CD14-positive monocyte (primary cell): ENCODE measurements around the gene NUP62. TPM values are rescaled to one million over a fixed set of nuclear protein-coding genes. Genes with fewer than 3 reads are reported as not detected.

Experiments
- DNase-seq, 3 donors: peaks; one replicate each; pipeline ENCODE4 v3.0.0-alpha.2; 2011 to 2022
- H2AFZ ChIP-seq: 2 replicates; pipeline ENCODE4 v1.6.0; 2012; ENCODE audit warnings: mild to moderate bottlenecking, low read depth, low read length, inconsistent platforms; ENCODE audit not compliant: insufficient read depth, poor library complexity, severe bottlenecking
- H3K27ac ChIP-seq, 2 donors: 1 replicate in 1 of 2; 2 replicates in 1 of 2; pipeline ENCODE4 v1.5.1; 2012 to 2013; ENCODE audit warnings: low read length in 2 of 2, control low read depth in 1 of 2, inconsistent platforms in 1 of 2, low read depth in 1 of 2, mild to moderate bottlenecking in 1 of 2
- H3K27me3 ChIP-seq, 2 donors: one replicate each; pipeline versions ENCODE4 v1.6.0 to v1.6.1; 2011 to 2013; ENCODE audit warnings: low read length in 2 of 2; ENCODE audit not compliant: control insufficient read depth in 2 of 2, insufficient read depth in 2 of 2
- H3K36me3 ChIP-seq, 2 donors: replicated peaks in 1 of 2; 1 replicate in 1 of 2; 2 replicates in 1 of 2; pipeline versions ENCODE4 v1.5.1 to v1.6.1; 2012 to 2013; ENCODE audit warnings: low read length in 2 of 2, control low read depth in 1 of 2, inconsistent platforms in 1 of 2, mild to moderate bottlenecking in 1 of 2; ENCODE audit not compliant: insufficient read depth in 2 of 2, control insufficient read depth in 1 of 2
- H3K4me1 ChIP-seq, 2 donors: 1 replicate in 1 of 2; 2 replicates in 1 of 2; pipeline versions ENCODE4 v1.5.1 to v1.6.1; 2012 to 2013; ENCODE audit warnings: low read length in 2 of 2, control low read depth in 1 of 2, inconsistent platforms in 1 of 2, mild to moderate bottlenecking in 1 of 2, moderate library complexity in 1 of 2; ENCODE audit not compliant: insufficient read depth in 2 of 2, control insufficient read depth in 1 of 2
- H3K4me2 ChIP-seq: replicated peaks from 2 replicates; pipeline ENCODE3; 2012; ENCODE audit warnings: low read length, moderate library complexity, mild to moderate bottlenecking; ENCODE audit not compliant: poor library complexity, severe bottlenecking; ENCODE audit errors: extremely low read depth
- H3K4me3 ChIP-seq, 3 experiments: fragments of 200-600 bp in 1 of 3; sonication (generic) in 1 of 3; replicated peaks in 1 of 3; 1 replicate in 2 of 3; 2 replicates in 1 of 3; pipeline ENCODE4 v1.5.1; 2011 to 2013; ENCODE audit warnings: low read length in 3 of 3, mild to moderate bottlenecking in 3 of 3, control low read depth in 2 of 3, low read depth in 2 of 3, inconsistent platforms in 1 of 3, moderate library complexity in 1 of 3
- H3K79me2 ChIP-seq: 2 replicates; pipeline ENCODE4 v1.6.0; 2012; ENCODE audit warnings: mild to moderate bottlenecking, control low read depth, inconsistent platforms, low read length, moderate library complexity; ENCODE audit not compliant: insufficient read depth
- H3K9ac ChIP-seq: 2 replicates; pipeline ENCODE4 v1.6.0; 2017; ENCODE audit warnings: low read length, mild to moderate bottlenecking; ENCODE audit not compliant: insufficient read depth, poor library complexity, severe bottlenecking
- H3K9me3 ChIP-seq, 2 donors: replicated peaks in 1 of 2; 1 replicate in 1 of 2; 2 replicates in 1 of 2; pipeline versions ENCODE4 v1.5.1 to v1.6.1; 2012 to 2013; ENCODE audit warnings: low read length in 2 of 2, control low read depth in 1 of 2; ENCODE audit not compliant: control insufficient read depth in 1 of 2, insufficient read depth in 1 of 2
- H4K20me1 ChIP-seq: 2 replicates; pipeline ENCODE4 v1.6.0; 2012; ENCODE audit warnings: mild to moderate bottlenecking, low read length, control low read depth, moderate library complexity; ENCODE audit not compliant: insufficient read depth
- H3K27ac Mint-ChIP-seq, 7 donors: one replicate each; pipeline ENCODE4 v1.8.0; 2020; ENCODE audit warnings: mild to moderate bottlenecking in 7 of 7, mixed read lengths in 7 of 7, moderate library complexity in 6 of 7, inconsistent platforms in 2 of 7
- H3K27me3 Mint-ChIP-seq, 3 donors: one replicate each; pipeline ENCODE4 v1.8.0; 2021 to 2022; ENCODE audit warnings: low read depth in 3 of 3, mild to moderate bottlenecking in 3 of 3, mixed read lengths in 3 of 3, moderate library complexity in 3 of 3, inconsistent platforms in 1 of 3
- H3K36me3 Mint-ChIP-seq, 2 donors: one replicate each; pipeline ENCODE4 v1.8.0; 2020; ENCODE audit warnings: mixed read lengths in 2 of 2, inconsistent platforms in 1 of 2, mild to moderate bottlenecking in 1 of 2
- H3K4me1 Mint-ChIP-seq: one replicate; pipeline ENCODE4 v1.8.0; 2020; ENCODE audit warnings: mild to moderate bottlenecking, mixed read lengths
- H3K4me3 Mint-ChIP-seq, 2 donors: one replicate each; pipeline ENCODE4 v1.8.0; 2020; ENCODE audit warnings: mild to moderate bottlenecking in 2 of 2, mixed read lengths in 2 of 2, moderate library complexity in 1 of 2
- H3K9me3 Mint-ChIP-seq, 7 donors: one replicate each; pipeline ENCODE4 v1.8.0; 2020 to 2022; ENCODE audit warnings: mixed read lengths in 7 of 7, mild to moderate bottlenecking in 6 of 7, moderate library complexity in 6 of 7, inconsistent platforms in 2 of 7
- WGBS: methylation state at CpG from one replicate; pipeline ENCODE4 v1.1.5; 2013; ENCODE audit warnings: missing lambda C conversion rate; ENCODE audit not compliant: insufficient coverage; 5-methylcytosine and 5-hydroxymethylcytosine counted together
- intact Hi-C, 2 donors: fragments of 100-400 bp; cut with micrococcal nuclease; formaldehyde crosslinking; loops; one replicate each; pipeline versions ENCODE4 v1.15.0 to v1.15.1; 2023
- polyA minus RNA-seq: library from RNA; depleted of rRNA, polyadenylated mRNA; stranded (reverse); fragments of >200 nt; gene quantifications from 2 replicates; pipeline ENCODE4 v1.2.3, GENCODE V29; 2012
- polyA plus RNA-seq, 3 donors: library from polyadenylated mRNA; depleted of rRNA in 1 of 3; unstranded in 2 of 3; stranded (reverse) in 1 of 3; fragments of 300-500 nt in 2 of 3; fragments of >200 nt in 1 of 3; fragmentation: Illumina TruSeq in 2 of 3; gene quantifications; 1 replicate in 2 of 3; 2 replicates in 1 of 3; pipeline ENCODE4 v1.2.3, GENCODE V29; 2012 to 2021
- total RNA-seq, 12 experiments: library from RNA in 1 of 12; stranded (reverse) in 1 of 12; fragments of 120-200 nt in 1 of 12; gene quantifications; one replicate each; pipeline ENCODE4 v1.2.4 and lab custom pipeline; 2013 to 2026; ENCODE audit warnings: mixed read lengths in 6 of 12, inconsistent platforms in 1 of 12
- TF ChIP-seq, protein P1 (sequence below): fragments of 200-600 bp; IDR thresholded peaks from one replicate; pipeline ENCODE4 v1.8.0; 2022; ENCODE audit warnings: antibody characterized with exemption, mild to moderate bottlenecking

Gene NUP62
- total RNA-seq (2013): 88.1 TPM
- polyA plus RNA-seq: 10 to 100 TPM; 32.3 to 62.2 (median 48.6) TPM
- polyA minus RNA-seq: 63.2 and 120 TPM in 2 replicates
- 22.4 to 60.3 (median 38.0) reads per million in 11 experiments for total RNA-seq (lab: John Stamatoyannopoulos, UW)

DNA sequence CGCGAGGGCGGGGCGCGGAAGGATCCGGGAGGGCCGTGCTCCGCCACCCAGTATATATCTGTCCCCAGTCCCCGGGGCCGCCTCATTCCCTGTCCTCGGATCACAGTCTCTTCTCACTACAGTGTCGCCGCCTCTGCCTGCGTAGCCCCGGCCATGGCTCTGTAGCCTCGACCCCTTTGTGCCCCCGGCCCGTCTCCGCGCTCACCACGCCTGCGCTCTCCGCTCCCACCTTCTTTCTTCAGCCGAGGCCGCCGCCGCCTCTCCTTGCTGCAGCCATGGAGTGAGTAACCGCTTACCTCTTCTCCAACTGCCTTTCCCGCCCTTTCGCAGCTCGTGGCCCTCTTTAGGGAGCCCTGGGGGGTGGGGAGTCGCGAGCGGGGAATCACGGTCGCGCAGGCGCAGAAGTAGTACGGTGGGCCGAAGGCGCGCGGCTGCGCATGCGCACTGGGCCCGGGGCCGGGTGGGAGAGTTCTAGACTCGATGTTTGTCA, at the start of gene NUP62, which contains the start of gene ATF5:
Gene NUP62, minus strand, starts transcription at position 384 of the 490 bp plus-strand sequence. CDS start 19,697 bp downstream, outside the sequence.
Gene ATF5, plus strand, starts transcription at position 85 of the 490 bp plus-strand sequence. CDS start 1,646 bp downstream, outside the sequence.
- Histone ChIP-seq H4K20me1 (peaks cover 74% of the 10 kb centered on the region), H3K36me3 (peaks cover 26 to 53% of the 10 kb centered on the region in 2 donors), H3K9me3 (no peaks in the 10 kb centered on the region), H3K27me3 (no peaks in the 10 kb centered on the region), H3K79me2 (peaks cover 39% of the 10 kb centered on the region), H3K4me2 (peak within 1 kb of the TSS; percentile 89), H3K4me3 (peak within 1 kb of the TSS; percentile 82 to 91 (median 83)), H2AFZ (peak within 1 kb of the TSS; percentile 85), H3K9ac (peak within 1 kb of the TSS; percentile 84), H3K27ac (peak within 1 kb of the TSS; percentile 88 to 95), H3K4me1 (peaks cover 36 to 56% of the 10 kb centered on the region in 2 donors)
- peaks cover 0 to 4% (median 0%) of the 10 kb centered on the region in 7 donors for H3K9me3 Mint-ChIP-seq
- under 1% methylated on average over 45 of the region's 48 CpGs for WGBS
- peak within 1 kb of the TSS; percentile 96 to 100 (median 97) for H3K27ac Mint-ChIP-seq
- peaks cover 0 to 6% (median 2%) of the 10 kb centered on the region in 3 donors for H3K27me3 Mint-ChIP-seq
- TF ChIP-seq, protein P1, sequence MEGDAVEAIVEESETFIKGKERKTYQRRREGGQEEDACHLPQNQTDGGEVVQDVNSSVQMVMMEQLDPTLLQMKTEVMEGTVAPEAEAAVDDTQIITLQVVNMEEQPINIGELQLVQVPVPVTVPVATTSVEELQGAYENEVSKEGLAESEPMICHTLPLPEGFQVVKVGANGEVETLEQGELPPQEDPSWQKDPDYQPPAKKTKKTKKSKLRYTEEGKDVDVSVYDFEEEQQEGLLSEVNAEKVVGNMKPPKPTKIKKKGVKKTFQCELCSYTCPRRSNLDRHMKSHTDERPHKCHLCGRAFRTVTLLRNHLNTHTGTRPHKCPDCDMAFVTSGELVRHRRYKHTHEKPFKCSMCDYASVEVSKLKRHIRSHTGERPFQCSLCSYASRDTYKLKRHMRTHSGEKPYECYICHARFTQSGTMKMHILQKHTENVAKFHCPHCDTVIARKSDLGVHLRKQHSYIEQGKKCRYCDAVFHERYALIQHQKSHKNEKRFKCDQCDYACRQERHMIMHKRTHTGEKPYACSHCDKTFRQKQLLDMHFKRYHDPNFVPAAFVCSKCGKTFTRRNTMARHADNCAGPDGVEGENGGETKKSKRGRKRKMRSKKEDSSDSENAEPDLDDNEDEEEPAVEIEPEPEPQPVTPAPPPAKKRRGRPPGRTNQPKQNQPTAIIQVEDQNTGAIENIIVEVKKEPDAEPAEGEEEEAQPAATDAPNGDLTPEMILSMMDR: no peak
- intact Hi-C loops: loop anchor here (2.0 to 5.0 kb wide), 2 partner anchors 42 to 52 kb away; partner anchors contain the start of genes AKT1S1 (in 1 of the 2) and TBC1D17 (in 1 of the 2)
- H3K36me3 Mint-ChIP-seq: peaks cover 44 to 50% of the 10 kb centered on the region in 2 donors
- DNase-seq: peak; percentile 84 to 86 (median 85)
- H3K4me1 Mint-ChIP-seq: peaks cover 50% of the 10 kb centered on the region
- H3K4me3 Mint-ChIP-seq: peak within 1 kb of the TSS; percentile 90 to 97

DNA sequence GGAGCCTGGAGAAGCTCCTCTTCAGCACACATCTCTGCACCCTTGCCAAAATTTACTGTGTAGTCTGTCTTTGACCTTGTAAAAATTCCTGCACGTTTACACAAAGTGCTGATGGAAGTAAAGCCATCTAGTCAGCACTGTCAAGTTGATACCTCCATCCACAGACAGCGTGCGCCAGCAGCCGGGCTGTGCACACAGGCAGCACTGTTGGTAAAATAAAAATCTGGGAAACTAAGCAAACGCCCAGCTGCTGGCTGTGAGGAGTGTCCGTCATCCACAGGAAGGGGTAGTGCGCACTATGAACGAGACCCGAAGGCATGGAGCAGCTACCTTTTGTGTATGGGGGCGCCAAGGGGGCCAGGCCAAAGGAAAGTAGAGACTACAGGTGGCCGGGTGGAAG, 49.0 kb upstream of the NUP62 start:
- Histone ChIP-seq H3K9me3 (no peaks in the 10 kb centered on the region), H3K36me3 (peaks cover 36 to 72% of the 10 kb centered on the region in 2 donors), H3K27ac (no peak overlapping the region), H3K27me3 (no peaks in the 10 kb centered on the region), H3K4me3 (no peak overlapping the region), H3K79me2 (no peaks in the 10 kb centered on the region), H4K20me1 (peaks cover 33% of the 10 kb centered on the region), H3K4me2 (no peak overlapping the region), H3K9ac (no peak overlapping the region), H2AFZ (no peak overlapping the region), H3K4me1 (peaks cover 11 to 15% of the 10 kb centered on the region in 2 donors)
- WGBS: 95% methylated on average over 11 of the region's 11 CpGs
- DNase-seq: no peak
- peak overlapping the region in 1 of 7 donors; percentile 62 for H3K27ac Mint-ChIP-seq
- TF ChIP-seq, protein P1: no peak
- peaks cover 10% of the 10 kb centered on the region for H3K4me1 Mint-ChIP-seq
- H3K27me3 Mint-ChIP-seq: peaks cover 2 to 7% (median 2%) of the 10 kb centered on the region in 3 donors
- no peak overlapping the region for H3K4me3 Mint-ChIP-seq
- H3K36me3 Mint-ChIP-seq: peaks cover 71 to 85% of the 10 kb centered on the region in 2 donors
- H3K9me3 Mint-ChIP-seq: peaks cover 0 to 4% (median 0%) of the 10 kb centered on the region in 7 donors
- intact Hi-C loops: no loop called here
